MCF 10A (cell line): ENCODE results near the gene SLC30A9. TPM values are rescaled to one million over a fixed set of nuclear protein-coding genes. Genes with fewer than 3 reads are reported as not detected.

ENCODE experiments used
- BruUV-seq: library from RNA; stranded (reverse); fragments of 400-500 nt; replicated peaks from 2 replicates; lab custom pipeline; 2021; lab: Mats Ljungman, UMichigan
- CTCF ChIA-PET: fragments of 300-600 bp; sonication (Branson Sonifier 250); formaldehyde crosslinking; extraction: SDS; loops from one replicate; lab custom pipeline; 2021; ENCODE audit warnings: antibody characterized with exemption, inconsistent platforms; lab: Yijun Ruan, JAX
- POLR2A ChIA-PET: fragments of 300-600, 350-650 bp; sonication (Branson Sonifier 250); formaldehyde crosslinking; extraction: SDS; loops from one replicate; lab custom pipeline; 2020; ENCODE audit warnings: antibody characterized with exemption, inconsistent platforms; lab: Yijun Ruan, JAX
- DNase-seq: peaks from one replicate; pipeline ENCODE4 v3.0.0-alpha.2; 2018; ENCODE audit not compliant: unreplicated experiment
- H3K27ac Mint-ChIP-seq: one replicate; pipeline ENCODE4 v1.8.0; 2022; ENCODE audit warnings: mild to moderate bottlenecking, low read depth, mixed read lengths; ENCODE audit not compliant: unreplicated experiment
- H3K27me3 Mint-ChIP-seq: one replicate; pipeline ENCODE4 v1.8.0; 2022; ENCODE audit warnings: mixed read lengths; ENCODE audit not compliant: insufficient read depth, unreplicated experiment
- H3K36me3 Mint-ChIP-seq: one replicate; pipeline ENCODE4 v1.8.0; 2022; ENCODE audit warnings: mild to moderate bottlenecking, moderate library complexity, mixed read lengths; ENCODE audit not compliant: insufficient read depth, unreplicated experiment
- H3K4me1 Mint-ChIP-seq: one replicate; pipeline ENCODE4 v1.8.0; 2022; ENCODE audit warnings: mixed read lengths; ENCODE audit not compliant: insufficient read depth, unreplicated experiment
- H3K4me3 Mint-ChIP-seq: one replicate; pipeline ENCODE4 v1.8.0; 2022; ENCODE audit warnings: mild to moderate bottlenecking, moderate library complexity, mixed read lengths; ENCODE audit not compliant: unreplicated experiment
- H3K9me3 Mint-ChIP-seq: one replicate; pipeline ENCODE4 v1.8.0; 2022; ENCODE audit warnings: mixed read lengths; ENCODE audit not compliant: unreplicated experiment
- intact Hi-C: fragments of 100-400 bp; cut with micrococcal nuclease; formaldehyde crosslinking; loops from 2 replicates; pipeline ENCODE4 v1.14.1; 2022
- total RNA-seq: library from RNA; stranded (reverse); gene quantifications from 2 replicates; pipeline ENCODE4 v1.2.3, GENCODE V29; 2022
- TF ChIP-seq, protein P1 (sequence below): fragments of 200-600 bp; IDR thresholded peaks from one replicate; pipeline ENCODE4 v1.8.0; 2022; ENCODE audit warnings: antibody characterized with exemption, mild to moderate bottlenecking; ENCODE audit not compliant: unreplicated experiment

SLC30A9 gene
- total RNA-seq, 1 experiment from 2014 or later = 58.5 TPM

- Mint-ChIP-seq H3K27ac (no peak overlapping the region), H3K4me3 (no peak overlapping the region), H3K27me3 (no peaks in the 10 kb centered on the region), H3K36me3 (peaks cover 6% of the 10 kb centered on the region), H3K4me1 (no peaks in the 10 kb centered on the region), H3K9me3 (no peaks in the 10 kb centered on the region)
- ChIA-PET POLR2A (interaction anchor here (0.7 to 2.6 kb wide), 4 partner anchors 9 to 21 kb away, joined by 3 to 14 read pairs (median 6); partner anchors contain the start of gene SLC30A9), CTCF (interaction anchor here (0.6 to 1.7 kb wide), 4 partner anchors 10 to 463 kb away, joined by 3 to 8 read pairs (median 4); no protein-coding TSS in a partner anchor)
- DNase-seq = no peak
- intact Hi-C loops = no loop called here
- no TSS peak for BruUV-seq
- TF ChIP-seq, protein P1, sequence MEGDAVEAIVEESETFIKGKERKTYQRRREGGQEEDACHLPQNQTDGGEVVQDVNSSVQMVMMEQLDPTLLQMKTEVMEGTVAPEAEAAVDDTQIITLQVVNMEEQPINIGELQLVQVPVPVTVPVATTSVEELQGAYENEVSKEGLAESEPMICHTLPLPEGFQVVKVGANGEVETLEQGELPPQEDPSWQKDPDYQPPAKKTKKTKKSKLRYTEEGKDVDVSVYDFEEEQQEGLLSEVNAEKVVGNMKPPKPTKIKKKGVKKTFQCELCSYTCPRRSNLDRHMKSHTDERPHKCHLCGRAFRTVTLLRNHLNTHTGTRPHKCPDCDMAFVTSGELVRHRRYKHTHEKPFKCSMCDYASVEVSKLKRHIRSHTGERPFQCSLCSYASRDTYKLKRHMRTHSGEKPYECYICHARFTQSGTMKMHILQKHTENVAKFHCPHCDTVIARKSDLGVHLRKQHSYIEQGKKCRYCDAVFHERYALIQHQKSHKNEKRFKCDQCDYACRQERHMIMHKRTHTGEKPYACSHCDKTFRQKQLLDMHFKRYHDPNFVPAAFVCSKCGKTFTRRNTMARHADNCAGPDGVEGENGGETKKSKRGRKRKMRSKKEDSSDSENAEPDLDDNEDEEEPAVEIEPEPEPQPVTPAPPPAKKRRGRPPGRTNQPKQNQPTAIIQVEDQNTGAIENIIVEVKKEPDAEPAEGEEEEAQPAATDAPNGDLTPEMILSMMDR = no peak
These were observed 13.4 kb upstream of the SLC30A9 start for GRCh38 chr4:41976775-41977516.

- H3K9me3 Mint-ChIP-seq = no peaks in the 10 kb centered on the region
- ChIA-PET CTCF (interaction anchor here (1.1 to 1.7 kb wide), 4 partner anchors 11 to 89 kb away, joined by 3 to 8 read pairs (median 4); no protein-coding TSS in a partner anchor), POLR2A (interaction anchor here (1.9 to 2.6 kb wide), 2 partner anchors 10 to 13 kb away, joined by 7 to 14 read pairs; partner anchors contain the start of gene SLC30A9)
- no TSS peak for BruUV-seq
- H3K27ac Mint-ChIP-seq = no peak overlapping the region
- TF ChIP-seq, protein P1 = no peak
- H3K27me3 Mint-ChIP-seq = no peaks in the 10 kb centered on the region
- no peak for DNase-seq
- no peaks in the 10 kb centered on the region for H3K4me1 Mint-ChIP-seq
- intact Hi-C loops = no loop called here
- H3K36me3 Mint-ChIP-seq = peaks cover 6% of the 10 kb centered on the region
- H3K4me3 Mint-ChIP-seq = no peak overlapping the region
These were observed 12.6 kb upstream of the SLC30A9 start for GRCh38 chr4:41977709-41978108.

DNA sequence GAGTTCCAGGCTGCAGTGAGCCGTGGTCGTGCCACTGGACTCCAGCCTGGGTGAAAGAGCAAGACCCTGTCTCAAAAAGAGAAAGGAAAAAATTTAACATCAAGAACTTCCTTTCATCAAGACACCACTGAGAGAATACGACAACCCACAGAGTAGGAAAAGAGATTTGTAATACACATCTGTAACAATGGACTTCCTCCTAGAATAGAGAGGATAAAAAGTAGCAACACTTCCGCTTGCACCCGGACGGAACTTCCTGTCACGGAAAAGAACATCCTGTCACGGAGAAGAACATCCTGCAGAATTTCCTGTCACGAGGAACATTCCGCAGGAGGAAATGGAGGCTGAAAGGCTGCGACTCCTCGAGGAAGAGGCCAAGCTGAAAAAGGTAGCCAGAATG, 8.9 kb upstream of the SLC30A9 start, which contains the start of gene DCAF4L1:
Gene DCAF4L1 (plus strand): TSS at position 301 of the 400 bp plus-strand sequence. CDS start 37 bp downstream, at position 338.
- DNase-seq = no peak
- TF ChIP-seq, protein P1 = no peak
- no peaks in the 10 kb centered on the region for H3K27me3 Mint-ChIP-seq
- H3K36me3 Mint-ChIP-seq = peaks cover 6% of the 10 kb centered on the region
- no peak within 1 kb of the TSS for H3K4me3 Mint-ChIP-seq
- no peaks in the 10 kb centered on the region for H3K4me1 Mint-ChIP-seq
- no peaks in the 10 kb centered on the region for H3K9me3 Mint-ChIP-seq
- ChIA-PET CTCF (no interaction called here), POLR2A (interaction anchor here (0.9 to 1.1 kb wide), 2 partner anchors 10 to 15 kb away, joined by 3 read pairs; no protein-coding TSS in a partner anchor)
- intact Hi-C loops = no loop called here
- H3K27ac Mint-ChIP-seq = no peak within 1 kb of the TSS
- BruUV-seq = no TSS peak

GRCh38 chr4:41982716-41983115, 7.6 kb upstream of the SLC30A9 start:
- no peaks in the 10 kb centered on the region for H3K4me1 Mint-ChIP-seq
- DNase-seq = no peak
- TF ChIP-seq, protein P1 = no peak
- ChIA-PET POLR2A (no interaction called here), CTCF (no interaction called here)
- H3K27me3 Mint-ChIP-seq = no peaks in the 10 kb centered on the region
- H3K4me3 Mint-ChIP-seq = no peak overlapping the region
- intact Hi-C loops = no loop called here
- H3K36me3 Mint-ChIP-seq = peaks cover 6% of the 10 kb centered on the region
- BruUV-seq = no TSS peak
- H3K27ac Mint-ChIP-seq = no peak overlapping the region
- H3K9me3 Mint-ChIP-seq = no peaks in the 10 kb centered on the region
